GM12891 (cell line): Measurements from ENCODE around the gene CCDC9B.

Experiments
- PAX5 ChIP-seq: IDR thresholded peaks from 2 replicates; pipeline ENCODE4 v1.6.1; 2011; ENCODE audit warnings: low read length, moderate library complexity, mild to moderate bottlenecking; ENCODE audit not compliant: insufficient read depth, severe bottlenecking
- POLR2A ChIP-seq: IDR thresholded peaks from 2 replicates; pipeline ENCODE4 v1.6.1; 2011; ENCODE audit warnings: low read depth, low read length, control low read depth
- POLR2AphosphoS5 ChIP-seq: IDR thresholded peaks from 2 replicates; pipeline ENCODE4 v1.6.1; 2011; ENCODE audit warnings: low read depth, low read length, control low read depth
- POU2F2 ChIP-seq: IDR thresholded peaks from 2 replicates; pipeline ENCODE4 v1.6.1; 2011; ENCODE audit warnings: low read depth, mild to moderate bottlenecking, control low read depth, low read length, moderate library complexity
- SPI1 ChIP-seq: IDR thresholded peaks from 2 replicates; pipeline ENCODE4 v1.6.1; 2011; ENCODE audit warnings: low read depth, low read length, control low read depth
- TAF1 ChIP-seq: IDR thresholded peaks from 2 replicates; pipeline ENCODE4 v1.6.1; 2011; ENCODE audit warnings: low read depth, low read length, control low read depth

- TF ChIP-seq POLR2AphosphoS5 = no peak
- TF ChIP-seq TAF1 = no peak
- no peak for TF ChIP-seq POLR2A
- TF ChIP-seq SPI1 = no peak
- TF ChIP-seq POU2F2 = no peak
- TF ChIP-seq PAX5 = no peak
Measured at GRCh38 chr15:40331637-40332036, 9.1 kb downstream of the CCDC9B start.
